Natural killer cell treated with Interleukin-12 subunit alpha and Interleukin-12 subunit beta and Interleukin-15 and Interleukin-18, amount 100 ng/mL, for 72 hours (primary cell): ENCODE results near the gene HIPK1. TPM values are rescaled to one million over a fixed set of nuclear protein-coding genes. Genes with fewer than 3 reads are reported as not detected.

Experiments used
- ATAC-seq, 2 donors: fragments of 150-1000 bp; cut with Tn5 transposase in 1 of 2; sonication (Bioruptor Pico), chemical (Tn5 transposase) in 1 of 2; 2 replicates each; pipeline ENCODE4 v1.10.0; 2021
- DNase-seq: peaks from one replicate; pipeline ENCODE4 v3.0.0; 2022; ENCODE audit warnings: low spot score
- H3K27ac Mint-ChIP-seq, 2 donors: 1 replicate in 1 of 2; 2 replicates in 1 of 2; pipeline ENCODE4 v1.8.0; 2022; ENCODE audit warnings: mixed read lengths in 2 of 2, mild to moderate bottlenecking in 1 of 2, moderate library complexity in 1 of 2
- H3K27me3 Mint-ChIP-seq, 2 donors: 1 replicate in 1 of 2; 2 replicates in 1 of 2; pipeline ENCODE4 v1.8.0; 2022; ENCODE audit warnings: mixed read lengths in 2 of 2
- H3K36me3 Mint-ChIP-seq: one replicate; pipeline ENCODE4 v1.8.0; 2022; ENCODE audit warnings: mixed read lengths
- H3K4me1 Mint-ChIP-seq, 2 donors: 1 replicate in 1 of 2; 2 replicates in 1 of 2; pipeline ENCODE4 v1.8.0; 2022; ENCODE audit warnings: low read depth in 2 of 2, mixed read lengths in 2 of 2, mild to moderate bottlenecking in 1 of 2
- H3K4me3 Mint-ChIP-seq: one replicate; pipeline ENCODE4 v1.8.0; 2022; ENCODE audit warnings: mixed read lengths
- H3K9me3 Mint-ChIP-seq: 2 replicates; pipeline ENCODE4 v1.8.0; 2022; ENCODE audit warnings: mixed read lengths
- total RNA-seq, 2 donors: library from RNA; stranded (reverse); gene quantifications; one replicate each; pipeline ENCODE4 v1.2.3, GENCODE V29; 2022

The HIPK1 gene
- total RNA-seq, 2 donors from 2014 or later: 80.6 to 110 TPM

DNA sequence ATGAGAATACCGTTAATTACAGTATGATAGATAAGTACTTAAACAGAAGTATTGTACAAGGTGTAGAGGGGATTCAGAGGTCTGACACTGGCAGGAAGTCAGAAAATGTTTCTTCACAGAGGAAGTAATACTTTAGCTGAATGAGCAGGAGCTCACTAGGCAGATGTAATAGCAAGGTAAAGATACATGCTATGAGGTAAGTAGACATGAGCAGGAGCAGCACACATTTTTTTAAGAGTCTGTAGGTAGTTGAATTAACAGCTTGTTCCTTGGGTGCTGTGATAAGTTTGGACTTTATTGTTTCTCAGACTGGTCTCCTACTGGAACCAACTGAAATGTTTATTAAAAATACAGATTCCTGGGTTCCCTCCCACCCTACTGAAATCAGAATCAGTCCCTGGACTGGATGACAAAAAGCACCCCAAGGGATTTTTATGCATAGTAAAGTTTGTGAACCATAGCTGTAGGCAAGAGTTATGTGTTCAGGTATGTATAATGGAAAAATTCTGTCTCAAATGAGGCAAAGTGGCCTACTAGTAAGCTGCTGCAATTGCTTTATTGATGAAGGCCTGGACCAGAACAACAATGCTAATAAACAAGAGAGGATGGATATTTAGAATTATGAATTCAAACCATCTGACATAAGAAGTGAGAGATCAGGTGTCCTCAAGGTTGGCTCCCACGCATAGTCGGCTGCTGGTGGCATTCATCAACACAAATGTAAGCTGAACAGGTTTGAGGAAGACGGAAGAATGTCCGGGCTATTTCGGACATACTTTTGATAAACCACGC lies 25.4 kb upstream of the HIPK1 start:
- DNase-seq (no peak), ATAC-seq (no peak)
- no peaks in the 10 kb centered on the region for H3K27me3 Mint-ChIP-seq
- peaks cover 27% of the 10 kb centered on the region for H3K36me3 Mint-ChIP-seq
- H3K4me3 Mint-ChIP-seq: peak overlapping the region; percentile 93
- H3K9me3 Mint-ChIP-seq: no peaks in the 10 kb centered on the region
- peak overlapping the region; percentile 87 to 95 for H3K27ac Mint-ChIP-seq
- peaks cover 46 to 51% of the 10 kb centered on the region in 2 donors for H3K4me1 Mint-ChIP-seq

DNA sequence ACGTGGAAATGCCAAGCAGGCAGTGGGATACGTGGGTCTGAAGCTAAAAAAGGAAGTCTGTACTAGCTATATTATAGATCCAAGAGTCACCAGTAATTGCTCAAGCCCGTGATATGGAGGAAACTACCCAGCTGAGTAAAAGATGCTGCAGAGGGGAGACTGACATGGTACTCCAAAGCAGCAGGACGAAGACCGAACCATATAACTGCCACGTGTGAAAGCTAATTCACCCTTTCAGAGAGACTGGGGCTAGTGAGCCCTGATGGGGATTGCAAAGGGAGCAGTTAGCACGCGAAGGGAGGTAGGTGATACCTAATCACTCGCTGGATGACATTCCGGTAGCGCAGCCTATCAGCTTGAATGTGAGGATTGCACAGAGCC lies 24.8 kb upstream of the HIPK1 start:
- ATAC-seq (no peak), DNase-seq (no peak)
- Mint-ChIP-seq H3K4me1 (peaks cover 45 to 47% of the 10 kb centered on the region in 2 donors), H3K9me3 (no peaks in the 10 kb centered on the region), H3K36me3 (peaks cover 26% of the 10 kb centered on the region), H3K27me3 (no peaks in the 10 kb centered on the region), H3K27ac (peak overlapping the region; percentile 87 to 95), H3K4me3 (peak overlapping the region; percentile 93)

DNA sequence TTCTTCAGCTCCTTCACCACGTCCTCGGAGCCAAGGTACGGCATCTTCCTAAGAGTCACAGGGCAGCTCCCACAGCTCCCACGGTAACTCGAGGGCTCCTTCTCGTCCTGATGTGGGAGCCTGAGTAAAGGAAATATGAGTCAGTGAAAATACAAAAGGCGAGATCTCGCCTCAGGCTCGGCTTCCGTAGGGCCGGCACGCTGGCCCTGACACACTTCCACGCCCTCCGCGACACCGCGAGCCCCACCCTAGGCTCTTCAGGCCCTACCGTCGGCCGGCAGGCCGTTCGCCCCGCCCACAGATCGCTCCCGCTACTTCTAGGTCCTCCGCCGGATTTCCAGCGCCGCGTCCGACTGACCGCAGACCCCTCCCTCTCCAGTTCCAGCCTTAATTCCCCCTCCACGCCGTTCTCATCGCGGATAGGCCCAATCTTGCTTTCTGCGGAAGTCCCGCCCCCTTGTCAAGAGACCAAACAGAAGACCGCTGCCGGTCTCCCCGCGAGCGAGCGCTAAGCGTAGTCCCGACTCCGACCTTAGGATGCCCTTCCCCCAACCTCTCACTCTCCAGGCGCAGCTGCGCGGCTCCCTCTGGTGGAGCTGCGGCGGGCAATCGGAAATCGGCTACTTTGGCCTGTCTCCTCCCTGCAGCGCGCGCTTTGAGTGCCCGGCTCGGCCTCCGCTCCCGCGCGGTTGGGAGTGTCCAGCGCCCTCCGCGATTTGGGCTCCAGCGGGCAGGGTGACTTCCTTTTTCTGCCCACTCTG lies 24.3 kb upstream of the HIPK1 start, which contains the start of the genes AP4B1 and DCLRE1B:
TSS of gene AP4B1 (minus strand) at position 126 of the 761 bp plus-strand sequence. CDS start at position 44, 82 bp downstream.
TSS of gene DCLRE1B (plus strand) at position 653 of the 761 bp plus-strand sequence. CDS start 261 bp downstream, outside the sequence.
- Mint-ChIP-seq H3K4me3 (peak within 1 kb of the TSS; percentile 93), H3K27ac (peak within 1 kb of the TSS; percentile 87 to 95), H3K4me1 (peaks cover 39 to 43% of the 10 kb centered on the region in 2 donors), H3K9me3 (no peaks in the 10 kb centered on the region), H3K36me3 (peaks cover 21% of the 10 kb centered on the region), H3K27me3 (no peaks in the 10 kb centered on the region)
- ATAC-seq (peak; percentile 95 to 96), DNase-seq (peak; percentile 100)

DNA sequence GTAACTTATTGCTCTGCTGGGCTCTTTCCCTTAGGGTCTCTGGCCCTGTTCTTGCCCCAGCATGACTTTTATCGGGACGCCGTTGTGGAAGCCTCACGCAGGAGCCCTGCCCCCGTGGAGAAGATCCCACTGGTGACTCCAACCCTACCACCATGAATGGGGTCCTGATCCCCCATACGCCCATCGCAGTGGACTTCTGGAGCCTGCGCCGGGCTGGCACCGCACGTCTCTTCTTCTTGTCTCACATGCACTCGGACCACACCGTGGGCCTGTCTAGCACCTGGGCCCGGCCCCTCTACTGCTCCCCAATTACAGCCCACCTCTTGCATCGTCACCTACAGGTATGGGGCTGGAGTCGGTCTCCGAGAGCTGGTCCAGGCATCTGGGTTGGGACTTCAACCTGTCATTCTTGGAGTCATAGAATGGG lies 23.7 kb upstream of the HIPK1 start:
- no peak for ATAC-seq
- peak overlapping the region; percentile 93 for H3K4me3 Mint-ChIP-seq
- DNase-seq: no peak

DNA sequence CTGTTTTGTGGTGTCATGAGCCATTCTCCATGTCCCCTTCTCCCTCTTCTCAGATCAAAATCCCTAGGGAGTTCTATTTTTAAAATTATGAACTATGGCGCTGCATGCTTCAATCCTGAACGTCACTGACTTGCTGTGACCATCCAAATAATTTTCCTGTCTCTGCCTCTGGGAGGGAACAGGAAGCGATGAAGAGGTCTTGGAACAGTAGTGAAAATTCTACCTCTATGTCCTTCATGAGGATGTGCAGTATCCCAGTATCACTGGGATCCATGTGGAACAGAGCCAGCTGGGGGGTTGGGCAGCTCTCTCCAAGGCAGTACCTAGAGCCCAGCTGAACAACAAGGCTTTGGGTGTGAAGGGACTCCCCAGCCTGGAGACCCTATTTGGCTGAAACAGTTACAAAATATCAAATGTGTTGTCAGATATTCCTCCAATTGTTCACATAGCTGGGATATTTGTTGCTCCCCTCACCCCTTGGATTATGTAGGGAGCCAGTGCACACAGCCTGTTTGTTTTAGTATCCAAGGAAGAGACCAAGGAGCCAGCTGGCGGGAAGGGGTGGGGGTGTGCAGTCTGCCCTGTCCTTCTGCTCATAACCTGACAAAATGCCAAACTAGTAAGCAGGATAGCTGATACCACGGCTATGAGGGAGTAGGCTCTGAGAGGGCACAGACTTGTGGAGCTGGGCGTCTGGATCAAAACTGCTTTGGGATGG lies 16.4 kb upstream of the HIPK1 start:
- Mint-ChIP-seq H3K9me3 (no peaks in the 10 kb centered on the region), H3K27ac (no peak overlapping the region), H3K36me3 (peaks cover 18% of the 10 kb centered on the region), H3K4me3 (no peak overlapping the region), H3K4me1 (peaks cover 5 to 9% of the 10 kb centered on the region in 2 donors), H3K27me3 (no peaks in the 10 kb centered on the region)
- ATAC-seq (no peak), DNase-seq (no peak)

More for the DNA sequence above, 23.7 kb upstream of the HIPK1 start:
- peaks cover 37 to 38% of the 10 kb centered on the region in 2 donors for H3K4me1 Mint-ChIP-seq
- H3K9me3 Mint-ChIP-seq: no peaks in the 10 kb centered on the region
- no peaks in the 10 kb centered on the region for H3K27me3 Mint-ChIP-seq
- peak overlapping the region; percentile 87 to 95 for H3K27ac Mint-ChIP-seq
- H3K36me3 Mint-ChIP-seq: peaks cover 22% of the 10 kb centered on the region

DNA sequence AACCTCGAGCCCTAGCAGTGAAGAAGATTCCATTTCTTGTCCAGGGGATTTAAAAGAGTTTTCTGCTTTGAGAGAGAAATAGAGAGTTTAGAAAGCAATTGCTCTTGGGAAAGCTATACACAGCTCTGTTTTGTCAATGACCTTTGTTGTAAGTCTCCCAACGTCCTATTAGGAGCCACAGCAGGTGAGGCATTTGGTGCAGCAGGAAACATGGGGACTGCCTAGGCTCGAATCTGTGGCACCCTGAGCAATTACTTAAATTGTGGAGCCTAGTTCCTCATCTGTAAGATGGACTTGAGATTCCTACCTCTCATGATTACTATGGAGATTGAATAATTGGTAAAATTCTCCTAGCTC lies 15.8 kb upstream of the HIPK1 start:
- Mint-ChIP-seq H3K4me1 (peaks cover 5 to 9% of the 10 kb centered on the region in 2 donors), H3K27me3 (no peaks in the 10 kb centered on the region), H3K9me3 (no peaks in the 10 kb centered on the region), H3K27ac (no peak overlapping the region), H3K36me3 (peaks cover 18% of the 10 kb centered on the region), H3K4me3 (no peak overlapping the region)
- no peak for DNase-seq
- no peak for ATAC-seq

DNA sequence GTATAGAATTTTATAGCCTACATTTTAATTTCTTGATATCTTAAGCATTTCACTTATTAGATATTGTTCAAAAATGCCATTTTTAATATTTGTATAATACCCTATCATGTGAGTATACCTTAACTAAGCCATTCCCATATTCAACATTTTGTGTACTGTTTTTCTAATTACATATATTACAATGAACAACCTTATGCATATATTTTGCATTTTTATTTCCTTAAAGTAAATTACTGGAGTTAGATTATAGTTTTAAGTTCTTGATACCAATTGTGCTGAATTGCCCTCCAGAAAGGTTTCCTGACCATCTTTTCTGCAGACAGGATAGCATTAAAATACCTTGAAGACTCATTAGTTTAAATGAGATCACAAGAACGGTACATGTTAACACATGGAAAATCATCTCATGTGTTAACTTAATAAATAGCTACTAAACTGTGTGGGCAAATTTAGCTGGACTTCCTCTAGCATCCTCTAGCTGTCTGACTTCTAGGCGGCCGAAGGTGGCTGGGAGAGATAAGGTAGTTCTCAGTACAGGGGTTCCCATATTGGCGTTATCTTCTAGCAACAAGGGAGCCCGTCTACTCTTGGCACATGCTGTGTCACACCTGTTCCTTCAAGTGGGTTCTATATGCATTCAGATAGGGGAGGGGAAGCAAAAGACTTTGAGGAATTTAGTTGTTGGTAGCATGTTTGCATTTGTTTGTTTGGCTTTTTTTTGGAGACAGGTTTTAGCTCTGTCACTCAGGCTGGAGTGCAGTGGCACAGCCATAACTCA lies 15.0 kb upstream of the HIPK1 start:
- H3K27ac Mint-ChIP-seq: no peak overlapping the region
- H3K9me3 Mint-ChIP-seq: no peaks in the 10 kb centered on the region

DNA sequence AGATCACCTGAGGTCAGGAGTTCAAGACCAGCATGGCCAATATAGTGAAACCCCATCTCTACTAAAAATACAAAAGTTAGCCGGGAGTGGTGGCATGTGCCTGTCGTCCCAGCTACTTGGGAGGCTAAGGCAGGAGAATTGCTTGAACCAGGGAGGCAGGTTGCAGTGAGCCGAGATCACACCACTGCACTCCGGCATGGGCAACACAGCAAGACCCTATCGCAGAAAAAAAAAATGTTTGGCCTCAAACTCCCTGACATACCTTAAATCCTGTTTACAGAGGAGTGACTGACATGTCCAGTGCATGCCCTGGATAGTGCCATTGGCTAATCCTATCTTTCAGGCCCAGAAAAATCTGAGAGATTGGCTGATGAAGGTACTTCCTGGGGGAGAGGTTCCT lies 12.2 kb upstream of the HIPK1 start:
- ATAC-seq (no peak), DNase-seq (no peak)
- H3K4me1 Mint-ChIP-seq: peaks cover 0 to 6% of the 10 kb centered on the region in 2 donors
- H3K27me3 Mint-ChIP-seq: no peaks in the 10 kb centered on the region
- no peak overlapping the region for H3K4me3 Mint-ChIP-seq
- no peak overlapping the region for H3K27ac Mint-ChIP-seq
- H3K36me3 Mint-ChIP-seq: no peaks in the 10 kb centered on the region
- H3K9me3 Mint-ChIP-seq: no peaks in the 10 kb centered on the region

More for the DNA sequence above, 15.0 kb upstream of the HIPK1 start:
- no peak overlapping the region for H3K4me3 Mint-ChIP-seq
- ATAC-seq (no peak), DNase-seq (no peak)
- peaks cover 12% of the 10 kb centered on the region for H3K36me3 Mint-ChIP-seq
- H3K4me1 Mint-ChIP-seq: peaks cover 5 to 6% of the 10 kb centered on the region in 2 donors
- no peaks in the 10 kb centered on the region for H3K27me3 Mint-ChIP-seq

DNA sequence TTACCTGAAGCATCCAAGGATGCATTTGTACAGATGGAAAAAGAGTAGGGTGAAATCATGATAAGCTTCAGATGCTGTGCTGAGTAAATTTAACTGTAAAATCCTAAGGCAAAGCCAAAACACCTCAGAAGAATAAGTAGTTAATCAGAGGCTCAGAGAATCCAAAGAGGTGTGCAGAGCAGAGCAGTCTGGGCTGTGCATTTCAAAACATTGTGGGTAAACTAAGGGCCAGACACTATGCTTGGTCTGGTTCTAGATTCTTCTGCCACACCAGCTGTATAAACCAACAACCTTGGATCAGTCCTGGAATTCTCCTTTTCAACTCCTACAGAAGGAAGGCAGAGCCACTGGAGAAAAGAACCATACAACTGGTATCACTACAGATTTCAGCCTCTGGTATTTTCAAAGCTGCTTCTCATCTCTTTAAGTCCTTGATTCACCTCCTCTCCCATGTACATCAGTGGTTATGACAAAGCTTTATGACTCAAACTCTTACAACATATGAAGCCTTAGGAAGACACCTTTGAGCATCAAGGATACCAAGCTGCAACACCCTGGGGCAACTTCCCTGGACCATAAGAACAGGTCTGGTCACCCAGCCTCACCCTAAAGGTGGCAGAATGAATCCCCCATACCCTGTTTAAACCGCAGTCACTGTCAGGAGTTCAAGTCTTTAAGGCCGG lies 11.6 kb upstream of the HIPK1 start:
- DNase-seq (no peak), ATAC-seq (peak in 1 of 2 donors; percentile 63)
- H3K4me3 Mint-ChIP-seq: no peak overlapping the region
- H3K36me3 Mint-ChIP-seq: no peaks in the 10 kb centered on the region
- no peaks in the 10 kb centered on the region for H3K9me3 Mint-ChIP-seq
- peaks cover 0 to 6% of the 10 kb centered on the region in 2 donors for H3K4me1 Mint-ChIP-seq
- H3K27me3 Mint-ChIP-seq: no peaks in the 10 kb centered on the region
- H3K27ac Mint-ChIP-seq: no peak overlapping the region

DNA sequence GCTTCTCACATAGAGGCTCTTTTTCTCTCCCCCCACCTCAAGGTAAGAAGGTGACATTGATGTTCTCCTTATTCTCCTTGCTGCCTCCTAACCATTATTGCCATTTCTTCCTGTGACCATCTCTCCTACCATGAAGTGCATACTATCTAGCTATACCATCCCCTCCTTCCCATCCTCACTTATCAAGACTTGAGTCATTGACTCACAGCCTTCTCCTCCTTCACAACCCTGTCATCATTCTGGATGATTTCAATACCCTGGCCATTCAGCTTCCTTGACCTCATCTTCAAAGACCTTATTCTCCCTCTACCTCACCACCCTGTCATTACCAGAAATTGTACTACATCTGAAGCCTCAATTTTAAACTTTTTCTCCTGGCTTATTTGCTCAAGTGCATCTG lies 10.9 kb upstream of the HIPK1 start:
- H3K4me3 Mint-ChIP-seq: no peak overlapping the region
- no peak overlapping the region for H3K27ac Mint-ChIP-seq
- H3K4me1 Mint-ChIP-seq: peaks cover 0 to 6% of the 10 kb centered on the region in 2 donors
- no peaks in the 10 kb centered on the region for H3K27me3 Mint-ChIP-seq
- ATAC-seq (no peak), DNase-seq (no peak)
- H3K9me3 Mint-ChIP-seq: no peaks in the 10 kb centered on the region
- no peaks in the 10 kb centered on the region for H3K36me3 Mint-ChIP-seq

DNA sequence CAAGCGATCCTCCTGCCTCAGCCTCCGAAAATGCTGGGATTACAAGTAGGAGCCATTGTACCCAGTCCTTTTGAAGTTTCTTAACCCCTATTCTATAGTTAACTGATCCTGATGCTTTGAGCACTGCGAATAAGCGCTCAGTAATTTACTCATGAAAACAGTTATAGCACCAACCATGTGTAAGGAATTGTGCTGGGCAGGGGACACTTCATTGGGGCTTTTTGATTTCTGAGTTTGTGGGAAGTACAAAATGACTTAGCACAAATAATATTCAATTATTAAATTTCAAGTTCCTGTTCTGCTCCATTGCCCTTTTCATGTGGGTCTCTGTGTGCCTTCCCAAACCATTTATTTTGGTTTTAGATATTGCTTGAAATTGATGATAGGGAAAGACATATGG lies 6.2 kb upstream of the HIPK1 start:
- no peak for DNase-seq
- Mint-ChIP-seq H3K9me3 (no peaks in the 10 kb centered on the region), H3K36me3 (no peaks in the 10 kb centered on the region), H3K4me3 (no peak overlapping the region), H3K4me1 (peaks cover 4% of the 10 kb centered on the region in 2 donors), H3K27ac (no peak overlapping the region), H3K27me3 (no peaks in the 10 kb centered on the region)
- ATAC-seq: no peak

DNA sequence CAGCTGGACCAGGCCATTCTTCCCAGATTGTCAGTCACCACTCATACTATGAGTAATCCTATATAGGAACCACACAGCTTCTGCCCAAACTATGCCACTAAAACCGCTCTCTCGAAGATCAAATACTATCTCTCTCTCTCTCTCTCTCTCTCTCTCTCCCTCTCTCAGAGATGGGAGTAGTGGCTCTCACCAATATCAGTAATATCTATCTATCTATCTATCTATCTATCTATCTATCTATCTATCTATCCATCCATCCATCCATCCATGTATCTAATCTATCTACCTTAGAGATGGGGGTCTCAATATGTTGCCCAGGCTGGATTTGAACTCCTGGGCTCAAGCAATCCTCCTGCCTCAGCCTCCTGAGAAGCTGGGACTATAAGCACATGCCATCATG lies 4.7 kb upstream of the HIPK1 start:
- Mint-ChIP-seq H3K27ac (no peak overlapping the region), H3K4me3 (no peak overlapping the region), H3K9me3 (no peaks in the 10 kb centered on the region), H3K36me3 (no peaks in the 10 kb centered on the region), H3K4me1 (peaks cover 15% of the 10 kb centered on the region in 2 donors), H3K27me3 (no peaks in the 10 kb centered on the region)
- no peak for DNase-seq
- no peak for ATAC-seq
